Vagina (tissue), 2 donors: ENCODE data around the gene HSDL2. TPM values are rescaled to one million over a fixed set of nuclear protein-coding genes. Genes with fewer than 3 reads are reported as not detected.

Experiments used
- DNase-seq, 2 donors: peaks; one replicate each; pipeline ENCODE4 v3.0.0-alpha.2; 2017; ENCODE audit errors: extremely low spot score in 2 of 2
- H3K27ac ChIP-seq: fragments of 200-600 bp; sonication (generic); one replicate; pipeline ENCODE4 v1.5.1; 2019
- H3K27me3 ChIP-seq: fragments of 200-600 bp; sonication (generic); one replicate; pipeline ENCODE4 v1.5.1; 2019
- H3K36me3 ChIP-seq, 2 donors: fragments of 200-600 bp; sonication (generic); one replicate each; pipeline ENCODE4 v1.5.1; 2017 to 2019
- H3K4me1 ChIP-seq: fragments of 200-600 bp; sonication (generic); one replicate; pipeline ENCODE4 v1.5.1; 2019
- H3K4me3 ChIP-seq, 2 donors: fragments of 200-600 bp; sonication (generic); 1 replicate in 1 of 2; 2 replicates in 1 of 2; pipeline ENCODE4 v1.5.1; 2016 to 2019
- H3K9me3 ChIP-seq: fragments of 200-600 bp; sonication (generic); one replicate; pipeline ENCODE4 v1.5.1; 2019
- POLR2A ChIP-seq, 2 donors: fragments of 450-650 bp; IDR thresholded peaks; one replicate each; pipeline ENCODE4 v1.6.1; 2017; ENCODE audit warnings: antibody characterized with exemption in 2 of 2, mild to moderate bottlenecking in 2 of 2, moderate library complexity in 2 of 2
- POLR2AphosphoS5 ChIP-seq, 2 donors: sonication (generic); formaldehyde crosslinking; IDR thresholded peaks; one replicate each; pipeline ENCODE4 v1.9.0; 2017; ENCODE audit warnings: antibody characterized with exemption in 2 of 2, mild to moderate bottlenecking in 2 of 2, low read depth in 1 of 2; ENCODE audit not compliant: insufficient read depth in 1 of 2
- intact Hi-C: fragments of 100-400 bp; cut with DNase I; formaldehyde crosslinking; loops from one replicate; pipeline ENCODE4 v1.15.1; 2023
- total RNA-seq: library from RNA; depleted of rRNA; stranded (reverse); fragments of >200 nt; gene quantifications from one replicate; pipeline ENCODE4 v1.2.3, GENCODE V29; 2016
- TF ChIP-seq, protein P1 (sequence below), 3 experiments: fragments of 450-650 bp in 2 of 3; fragments of 200-600 bp in 1 of 3; sonication (generic) in 1 of 3; IDR thresholded peaks; one replicate each; pipeline ENCODE4 v1.5.1; 2017 to 2019; ENCODE audit warnings: antibody characterized with exemption in 3 of 3, mild to moderate bottlenecking in 2 of 3, moderate library complexity in 2 of 3

HSDL2 gene
- total RNA-seq, 1 donor from 2014 or later: 25.8 TPM

DNA sequence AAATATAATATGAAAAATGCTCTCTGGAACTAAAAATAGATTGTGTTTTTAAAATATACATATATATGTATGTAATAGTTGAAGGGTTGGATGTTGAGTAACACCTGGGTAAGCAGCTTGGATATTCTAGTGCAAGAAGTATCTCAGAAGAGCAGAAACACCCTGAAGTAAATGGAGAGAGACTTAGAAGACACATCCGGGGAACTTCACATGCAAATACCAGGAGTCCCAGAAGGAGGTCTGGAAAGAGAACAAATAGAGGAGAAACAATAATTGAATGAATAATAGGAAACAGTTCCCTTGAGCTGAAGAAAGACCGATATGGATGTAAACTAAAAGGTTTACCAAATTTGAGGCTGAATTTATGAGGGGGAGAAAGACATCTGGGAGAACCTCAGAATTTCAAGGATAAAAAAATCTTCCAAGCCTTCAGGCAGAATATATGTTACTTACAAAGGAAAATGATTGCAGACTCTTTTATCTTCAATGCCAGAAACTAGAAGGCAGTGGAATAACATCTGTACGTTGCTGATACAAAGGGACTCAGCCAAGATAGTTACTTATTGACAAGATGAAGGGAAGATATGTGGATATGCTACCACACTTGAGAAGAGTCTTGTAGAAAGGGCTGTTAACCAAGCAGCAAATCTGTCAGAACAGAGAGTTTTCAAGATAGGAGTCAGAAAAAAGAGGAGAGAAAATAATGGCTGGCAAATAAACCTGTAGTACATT lies 42.7 kb downstream of the HSDL2 start:
- DNase-seq: no peak
- Histone ChIP-seq H3K27ac (no peak overlapping the region), H3K27me3 (no peaks in the 10 kb centered on the region), H3K4me3 (no peak overlapping the region), H3K9me3 (no peaks in the 10 kb centered on the region), H3K36me3 (peaks cover 0 to 15% of the 10 kb centered on the region in 2 donors), H3K4me1 (no peaks in the 10 kb centered on the region)
- intact Hi-C loops: no loop called here
- TF ChIP-seq POLR2AphosphoS5 (IDR thresholded peaks at IDR 0.05; ENCODE audit: insufficient read depth in 1 of 2, low read depth in 1 of 2) (no peak), POLR2A (IDR thresholded peaks at IDR 0.05) (no peak)
- TF ChIP-seq, protein P1, sequence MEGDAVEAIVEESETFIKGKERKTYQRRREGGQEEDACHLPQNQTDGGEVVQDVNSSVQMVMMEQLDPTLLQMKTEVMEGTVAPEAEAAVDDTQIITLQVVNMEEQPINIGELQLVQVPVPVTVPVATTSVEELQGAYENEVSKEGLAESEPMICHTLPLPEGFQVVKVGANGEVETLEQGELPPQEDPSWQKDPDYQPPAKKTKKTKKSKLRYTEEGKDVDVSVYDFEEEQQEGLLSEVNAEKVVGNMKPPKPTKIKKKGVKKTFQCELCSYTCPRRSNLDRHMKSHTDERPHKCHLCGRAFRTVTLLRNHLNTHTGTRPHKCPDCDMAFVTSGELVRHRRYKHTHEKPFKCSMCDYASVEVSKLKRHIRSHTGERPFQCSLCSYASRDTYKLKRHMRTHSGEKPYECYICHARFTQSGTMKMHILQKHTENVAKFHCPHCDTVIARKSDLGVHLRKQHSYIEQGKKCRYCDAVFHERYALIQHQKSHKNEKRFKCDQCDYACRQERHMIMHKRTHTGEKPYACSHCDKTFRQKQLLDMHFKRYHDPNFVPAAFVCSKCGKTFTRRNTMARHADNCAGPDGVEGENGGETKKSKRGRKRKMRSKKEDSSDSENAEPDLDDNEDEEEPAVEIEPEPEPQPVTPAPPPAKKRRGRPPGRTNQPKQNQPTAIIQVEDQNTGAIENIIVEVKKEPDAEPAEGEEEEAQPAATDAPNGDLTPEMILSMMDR (IDR thresholded peaks at IDR 0.05): no peak

DNA sequence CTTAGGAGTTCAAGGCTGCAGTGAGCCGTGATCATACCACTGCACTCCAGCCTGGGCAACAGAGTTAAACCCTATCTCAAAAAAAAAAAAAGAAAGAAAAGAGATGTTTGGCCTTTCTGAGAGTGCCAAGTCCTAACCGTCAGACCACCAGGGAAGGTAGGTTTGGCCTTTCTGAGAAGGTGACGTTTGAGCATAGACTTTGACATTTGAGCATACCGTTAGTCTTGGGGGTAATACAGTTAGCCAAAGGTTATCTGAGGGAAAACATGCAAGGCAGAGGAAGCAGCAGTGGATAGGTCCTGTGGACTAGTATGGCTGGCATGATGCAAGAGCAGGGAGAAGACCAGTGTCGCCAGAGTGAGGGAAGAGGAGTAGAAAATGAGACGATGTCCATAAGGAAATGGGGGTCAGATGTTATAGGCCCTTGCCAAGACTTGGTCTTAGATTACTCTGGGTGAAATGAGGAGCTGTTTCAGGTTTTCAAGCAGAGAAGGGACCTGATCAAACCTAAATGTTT lies 50.2 kb downstream of the HSDL2 start:
- H3K4me3 ChIP-seq: no peak overlapping the region
- H3K27ac ChIP-seq: no peak overlapping the region
- no peaks in the 10 kb centered on the region for H3K4me1 ChIP-seq
- no peaks in the 10 kb centered on the region for H3K9me3 ChIP-seq
- TF ChIP-seq, protein P1 (IDR thresholded peaks at IDR 0.05): no peak
- no peak for TF ChIP-seq POLR2A (IDR thresholded peaks at IDR 0.05)
- no peak for TF ChIP-seq POLR2AphosphoS5 (IDR thresholded peaks at IDR 0.05; ENCODE audit: insufficient read depth in 1 of 2, low read depth in 1 of 2)
- no peaks in the 10 kb centered on the region for H3K36me3 ChIP-seq
- no peak for DNase-seq
- H3K27me3 ChIP-seq: no peaks in the 10 kb centered on the region
- intact Hi-C loops: no loop called here

DNA sequence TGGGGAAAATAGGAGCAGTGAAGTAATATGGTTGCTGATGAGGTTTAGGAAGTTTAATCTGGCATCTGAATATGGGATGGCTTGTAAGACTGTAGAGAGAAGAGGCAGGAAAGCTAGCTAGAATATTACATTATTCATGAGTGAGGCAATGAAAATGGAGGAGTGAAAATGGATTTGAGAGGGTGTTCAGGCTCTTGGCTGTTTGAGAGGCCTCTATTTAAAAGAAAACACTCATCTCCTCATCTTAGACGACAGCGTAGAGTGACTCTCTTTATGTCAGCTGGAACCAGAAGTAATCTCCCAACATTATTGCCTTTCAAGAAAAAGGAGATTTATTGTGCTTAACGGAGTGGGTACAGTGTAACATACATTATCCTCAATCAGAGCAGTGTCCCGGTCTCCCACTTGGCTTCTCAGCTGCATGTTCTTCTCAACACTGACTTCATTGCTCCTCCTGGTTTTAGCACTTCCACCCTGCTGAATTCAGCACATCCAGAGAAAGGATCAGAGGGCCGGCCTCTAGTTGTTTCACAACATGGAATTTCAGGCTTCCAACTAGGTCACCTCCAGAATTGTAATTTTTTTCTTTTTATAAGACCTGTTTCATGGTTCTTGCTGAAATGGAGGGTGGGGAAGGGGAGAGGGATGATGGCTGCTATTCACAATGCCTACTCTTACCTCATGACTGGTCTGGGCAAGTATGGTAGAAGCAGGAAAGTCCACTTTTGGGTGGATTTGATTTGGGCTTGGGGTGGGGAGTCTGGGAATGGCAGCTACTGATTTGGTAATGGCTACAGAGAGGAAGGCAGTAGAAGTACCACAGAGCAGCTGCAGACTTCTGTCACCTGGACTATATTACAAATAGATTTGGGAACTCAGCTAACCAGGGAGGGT lies 53.8 kb downstream of the HSDL2 start:
- Histone ChIP-seq H3K27me3 (no peaks in the 10 kb centered on the region), H3K4me3 (no peak overlapping the region), H3K27ac (no peak overlapping the region), H3K4me1 (no peaks in the 10 kb centered on the region), H3K36me3 (no peaks in the 10 kb centered on the region), H3K9me3 (no peaks in the 10 kb centered on the region)
- DNase-seq: no peak
- intact Hi-C loops: no loop called here
- TF ChIP-seq, protein P1 (IDR thresholded peaks at IDR 0.05): no peak

DNA sequence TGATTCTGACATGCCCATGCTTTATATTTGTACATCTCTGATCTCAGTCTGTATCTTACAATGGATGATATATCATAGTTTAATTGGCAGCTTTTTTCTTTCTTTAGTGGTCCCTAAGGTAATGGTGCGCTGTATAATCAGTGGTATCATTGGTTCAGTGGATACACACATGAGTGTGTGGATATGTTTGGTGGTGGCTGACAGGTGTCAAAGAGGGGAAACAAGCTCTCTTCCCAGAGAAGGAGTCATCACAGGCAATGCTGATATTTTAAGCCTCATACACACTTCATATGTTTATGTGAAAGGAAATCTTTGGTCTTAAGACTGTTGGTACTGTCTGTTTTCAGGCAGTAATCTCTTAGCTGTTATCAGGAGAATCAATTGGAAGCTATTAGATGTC lies 54.6 kb downstream of the HSDL2 start:
- no peaks in the 10 kb centered on the region for H3K4me1 ChIP-seq
- DNase-seq: no peak
- intact Hi-C loops: no loop called here
- peaks cover 0 to under 1% of the 10 kb centered on the region in 2 donors for H3K36me3 ChIP-seq
- H3K27ac ChIP-seq: no peak overlapping the region
- TF ChIP-seq, protein P1 (IDR thresholded peaks at IDR 0.05): no peak
- TF ChIP-seq POLR2A (IDR thresholded peaks at IDR 0.05): no peak
- no peak for TF ChIP-seq POLR2AphosphoS5 (IDR thresholded peaks at IDR 0.05; ENCODE audit: insufficient read depth in 1 of 2, low read depth in 1 of 2)
- H3K4me3 ChIP-seq: no peak overlapping the region
- H3K27me3 ChIP-seq: no peaks in the 10 kb centered on the region
- no peaks in the 10 kb centered on the region for H3K9me3 ChIP-seq
